Gastroesophageal sphincter (tissue), 3 donors: ENCODE measurements around the gene SUSD3.

ENCODE experiments used
- POLR2A ChIP-seq, 2 donors: fragments of 450-650 bp; IDR thresholded peaks; one replicate each; pipeline ENCODE4 v1.6.1; 2017; ENCODE audit warnings: antibody characterized with exemption in 2 of 2, mild to moderate bottlenecking in 2 of 2, moderate library complexity in 1 of 2
- POLR2AphosphoS5 ChIP-seq: sonication (generic); formaldehyde crosslinking; IDR thresholded peaks from one replicate; pipeline ENCODE4 v1.6.1; 2017; ENCODE audit warnings: antibody characterized with exemption
- TF ChIP-seq, protein P1 (sequence below), 4 experiments: fragments of 200-600 bp in 2 of 4; fragments of 450-650 bp in 2 of 4; sonication (generic) in 1 of 4; IDR thresholded peaks; one replicate each; pipeline ENCODE4 v1.5.1; 2017 to 2019; ENCODE audit warnings: antibody characterized with exemption in 4 of 4, mild to moderate bottlenecking in 2 of 4, moderate library complexity in 2 of 4

DNA sequence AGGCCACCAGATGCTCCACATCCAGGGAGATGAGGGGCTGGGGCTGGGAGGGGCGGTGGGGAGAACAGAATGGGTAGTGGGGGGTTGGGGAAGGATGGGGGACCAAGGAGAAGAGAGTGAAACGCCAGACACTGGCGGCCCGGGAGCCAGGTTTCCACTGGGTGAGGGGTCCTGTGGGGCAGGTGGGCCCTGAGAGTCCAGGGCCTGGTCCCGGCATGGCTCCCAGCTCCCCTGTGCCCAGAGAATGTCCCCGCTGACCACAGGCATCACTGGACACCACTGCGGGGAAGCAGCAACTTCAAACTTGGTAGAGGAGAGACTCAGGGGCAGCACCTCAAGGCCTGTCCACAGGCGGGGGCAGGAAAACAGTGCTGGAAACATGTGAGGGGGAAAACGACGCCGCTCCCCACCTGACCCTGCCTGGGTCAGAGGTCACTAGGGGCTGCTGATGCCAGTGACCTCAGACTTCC lies 62.4 kb downstream of the SUSD3 start:
- TF ChIP-seq, protein P1, sequence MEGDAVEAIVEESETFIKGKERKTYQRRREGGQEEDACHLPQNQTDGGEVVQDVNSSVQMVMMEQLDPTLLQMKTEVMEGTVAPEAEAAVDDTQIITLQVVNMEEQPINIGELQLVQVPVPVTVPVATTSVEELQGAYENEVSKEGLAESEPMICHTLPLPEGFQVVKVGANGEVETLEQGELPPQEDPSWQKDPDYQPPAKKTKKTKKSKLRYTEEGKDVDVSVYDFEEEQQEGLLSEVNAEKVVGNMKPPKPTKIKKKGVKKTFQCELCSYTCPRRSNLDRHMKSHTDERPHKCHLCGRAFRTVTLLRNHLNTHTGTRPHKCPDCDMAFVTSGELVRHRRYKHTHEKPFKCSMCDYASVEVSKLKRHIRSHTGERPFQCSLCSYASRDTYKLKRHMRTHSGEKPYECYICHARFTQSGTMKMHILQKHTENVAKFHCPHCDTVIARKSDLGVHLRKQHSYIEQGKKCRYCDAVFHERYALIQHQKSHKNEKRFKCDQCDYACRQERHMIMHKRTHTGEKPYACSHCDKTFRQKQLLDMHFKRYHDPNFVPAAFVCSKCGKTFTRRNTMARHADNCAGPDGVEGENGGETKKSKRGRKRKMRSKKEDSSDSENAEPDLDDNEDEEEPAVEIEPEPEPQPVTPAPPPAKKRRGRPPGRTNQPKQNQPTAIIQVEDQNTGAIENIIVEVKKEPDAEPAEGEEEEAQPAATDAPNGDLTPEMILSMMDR (IDR thresholded peaks at IDR 0.05) = no peak
- TF ChIP-seq POLR2A (IDR thresholded peaks at IDR 0.05) = no peak
- TF ChIP-seq POLR2AphosphoS5 = no peak
